Stimulated activated CD8-positive, alpha-beta memory T cell treated with anti-CD3 and anti-CD28 coated beads, Interleukin-4, amount 100 ng/mL, for 4 hours (primary cell): ENCODE measurements around the gene DYNLT4.

Source experiments
- DNase-seq, 2 donors: peaks; one replicate each; pipeline ENCODE4 v3.0.0-alpha.2; 2020; ENCODE audit warnings: low read depth in 2 of 2, low spot score in 1 of 2

The DYNLT4 gene

GRCh38 chr1:44790968-44791801 is 16.0 kb downstream of the DYNLT4 start:
- no peak for DNase-seq

DNA sequence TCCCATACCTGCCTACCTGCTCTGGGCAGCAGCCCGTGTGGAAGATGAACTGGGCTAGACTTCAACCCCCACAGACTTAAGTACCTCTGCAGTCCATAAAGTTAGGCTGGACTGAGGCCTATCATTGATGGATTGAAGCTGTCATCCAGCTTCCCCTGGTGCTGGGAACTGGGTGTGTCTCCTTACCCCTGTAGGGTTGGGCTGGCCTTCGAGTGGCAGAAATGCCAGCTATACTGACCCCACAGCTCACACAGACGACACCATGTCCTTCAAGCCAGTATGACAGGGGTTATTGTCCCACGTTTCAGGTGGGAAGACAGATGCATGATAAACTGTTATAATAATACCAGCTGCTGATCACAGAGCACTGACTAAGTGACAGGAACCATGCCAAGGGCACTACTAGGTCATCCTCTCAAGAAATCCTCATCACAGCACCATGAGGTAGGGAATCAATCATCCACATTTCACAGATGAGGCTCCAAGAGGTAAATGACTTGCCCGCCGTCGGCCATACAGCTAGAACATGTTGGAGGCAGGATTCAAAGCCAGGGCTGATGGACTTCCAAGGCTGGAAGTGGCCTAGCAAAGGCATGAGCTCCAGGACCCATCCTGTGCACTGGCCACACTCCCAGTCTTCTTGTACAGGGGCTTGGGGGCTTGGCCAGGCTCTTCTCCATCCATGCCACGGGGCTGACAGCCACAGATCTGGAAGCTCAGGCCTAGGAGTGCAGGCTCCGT is 18.9 kb downstream of the DYNLT4 start, which contains the start of gene BEST4:
TSS of gene BEST4 (minus strand) at position 51 of the 741 bp plus-strand sequence. CDS start 465 bp downstream, outside the sequence.
- DNase-seq: no peak

GRCh38 chr1:44787506-44787905 is 19.6 kb downstream of the DYNLT4 start:
- DNase-seq: no peak

DNA sequence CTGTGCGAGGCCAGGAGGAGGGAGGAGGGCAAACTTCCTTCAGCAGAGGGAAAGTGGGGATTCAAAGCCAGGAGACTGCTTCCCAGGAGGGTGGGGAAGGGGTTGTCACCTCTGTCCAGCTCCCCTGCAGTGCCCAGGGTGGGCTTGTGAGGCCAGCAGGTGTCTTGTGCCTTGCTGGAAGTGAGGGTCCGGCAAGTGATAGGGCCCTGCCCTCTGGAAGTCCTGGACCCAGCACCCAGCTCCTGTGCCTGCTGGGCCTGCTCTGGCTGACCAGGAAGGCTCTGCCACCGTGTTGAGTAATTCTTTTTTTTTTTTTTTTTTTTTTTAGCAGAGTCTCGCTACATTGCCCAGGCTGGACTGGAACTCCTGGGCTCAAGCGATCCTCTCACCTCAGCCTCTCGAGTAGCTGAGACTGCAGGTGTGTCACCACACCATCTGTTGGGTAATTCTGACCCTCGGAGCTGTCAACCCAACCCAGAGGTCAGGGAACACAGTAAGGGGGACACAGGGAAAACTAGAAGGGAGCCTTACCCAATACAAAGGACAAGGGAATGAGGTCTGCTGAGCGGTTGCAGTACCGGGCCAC is 20.2 kb downstream of the DYNLT4 start:
- no peak for DNase-seq

- DNase-seq: peak in 1 of 2 donors; percentile 59
These were observed 20.9 kb downstream of the DYNLT4 start for GRCh38 chr1:44786138-44786840.

DNA sequence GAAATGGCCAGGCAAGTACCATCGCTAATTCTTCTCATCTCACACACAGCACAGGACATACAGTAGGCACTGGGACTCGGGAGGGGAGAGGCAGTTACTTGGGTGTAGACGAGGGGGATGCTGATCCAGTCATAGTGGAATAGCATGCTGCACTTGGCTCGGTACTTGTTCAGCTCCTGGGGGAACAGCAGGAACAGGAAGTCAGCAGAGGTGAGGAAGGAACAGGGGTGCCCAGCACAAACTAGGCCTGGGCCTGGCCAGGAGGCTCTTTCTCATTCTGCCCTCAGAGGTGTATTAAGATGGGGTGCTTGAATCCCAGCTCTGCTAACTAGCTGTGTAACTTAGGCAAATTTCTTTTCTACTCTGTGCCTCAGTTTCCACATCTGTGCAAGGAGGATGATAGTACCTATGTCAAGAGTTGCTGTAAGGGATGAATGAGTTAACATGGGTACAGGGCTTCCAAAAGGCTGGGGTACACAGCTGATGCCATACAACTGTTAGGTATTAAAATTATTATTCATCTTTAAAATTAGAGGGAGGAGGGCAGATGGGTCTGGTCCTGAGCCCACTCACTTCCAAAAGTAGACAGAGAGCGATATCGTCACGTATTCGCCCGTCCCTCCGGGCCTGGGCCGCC is 21.5 kb downstream of the DYNLT4 start:
- DNase-seq: no peak

DNA sequence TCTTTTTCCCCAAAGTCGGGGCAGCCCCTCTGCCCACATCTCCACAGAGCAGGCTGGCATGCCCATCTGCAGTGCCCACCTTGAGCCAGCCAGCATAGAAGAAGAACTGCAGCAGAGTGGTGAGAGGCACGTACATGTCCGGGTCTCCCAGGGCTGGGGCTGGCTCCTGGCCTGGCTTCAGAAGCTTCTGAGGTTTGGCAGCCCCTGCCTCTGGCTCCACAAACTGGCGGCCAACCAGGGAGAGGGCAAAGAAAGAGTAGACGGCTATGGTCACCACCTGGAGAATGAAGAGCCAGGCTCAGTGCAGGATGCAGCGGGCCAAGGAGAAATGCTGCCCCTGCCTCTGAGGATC is 22.1 kb downstream of the DYNLT4 start:
- DNase-seq: no peak

- DNase-seq: no peak
These were observed 22.8 kb downstream of the DYNLT4 start for GRCh38 chr1:44784094-44785028.

GRCh38 chr1:44783697-44784093 is 23.5 kb downstream of the DYNLT4 start:
- DNase-seq: no peak

DNA sequence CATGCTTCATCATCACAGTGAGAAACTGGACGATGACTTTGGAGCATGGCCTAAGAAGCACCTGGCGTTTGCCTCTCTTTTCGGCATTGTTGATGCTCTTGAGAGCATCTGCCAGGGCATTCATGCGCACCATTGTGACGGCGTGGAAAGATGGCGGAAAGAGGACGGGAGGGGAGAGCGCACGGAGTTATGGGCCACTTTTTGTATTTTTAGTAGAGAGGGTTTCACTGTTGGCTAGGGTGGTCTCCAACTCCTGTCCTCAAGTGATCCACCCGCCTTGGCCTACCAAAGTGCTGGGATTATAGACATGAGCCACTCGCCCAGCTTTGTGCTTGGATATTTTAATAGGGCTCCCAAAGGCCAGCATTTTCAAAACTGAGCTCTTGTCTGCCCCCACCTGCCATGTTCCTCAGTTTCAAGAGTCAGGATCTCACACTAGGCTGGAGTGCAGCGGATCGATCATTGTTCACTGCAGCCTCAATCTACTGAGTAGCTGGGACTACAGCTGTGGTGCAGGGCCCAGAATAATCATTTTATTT is 26.5 kb downstream of the DYNLT4 start:
- DNase-seq: no peak

- no peak for DNase-seq
These were observed 28.2 kb downstream of the DYNLT4 start for GRCh38 chr1:44778705-44779576.

GRCh38 chr1:44777969-44778635 is 29.0 kb downstream of the DYNLT4 start:
- DNase-seq: no peak

DNA sequence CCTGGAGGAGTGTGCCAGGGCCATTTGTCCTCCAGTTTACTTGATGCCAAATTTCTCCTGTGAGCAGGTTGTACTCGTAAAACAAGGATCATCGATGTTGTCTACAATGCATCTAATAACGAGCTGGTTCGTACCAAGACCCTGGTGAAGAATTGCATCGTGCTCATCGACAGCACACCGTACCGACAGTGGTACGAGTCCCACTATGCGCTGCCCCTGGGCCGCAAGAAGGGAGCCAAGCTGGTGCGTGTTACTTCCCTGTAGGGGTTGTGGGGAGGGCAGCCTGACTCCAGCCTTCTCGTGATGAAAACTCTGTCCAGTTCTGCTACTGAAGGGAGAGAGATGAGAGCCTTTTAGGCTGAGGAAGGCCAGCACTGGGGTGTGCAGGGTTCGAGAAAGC is 29.6 kb downstream of the DYNLT4 start:
- no peak for DNase-seq

DNA sequence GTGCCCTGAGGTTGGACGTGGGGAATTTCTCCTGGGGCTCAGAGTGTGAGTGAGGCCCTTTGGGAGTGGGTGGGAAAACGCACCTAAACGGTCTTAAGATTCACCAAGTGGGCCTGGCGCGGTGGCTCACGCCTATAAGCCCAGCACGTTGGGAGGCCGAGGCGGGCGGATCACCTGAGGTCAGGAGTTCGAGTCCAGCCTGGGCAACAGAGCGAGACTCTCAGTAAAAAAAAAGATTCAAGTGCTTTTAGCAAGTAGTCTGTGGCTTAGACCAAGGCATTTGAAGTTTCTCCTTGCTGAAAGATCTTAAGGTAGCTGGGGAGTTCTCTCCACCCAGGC is 30.5 kb downstream of the DYNLT4 start:
- no peak for DNase-seq

- peak; percentile 30 to 41 for DNase-seq
These were observed 31.0 kb downstream of the DYNLT4 start for GRCh38 chr1:44775930-44776729.

GRCh38 chr1:44775078-44775929 is 31.8 kb downstream of the DYNLT4 start, which contains the start of gene RPS8:
TSS of gene RPS8 (plus strand) at chr1:44775540. CDS start at chr1:44775597, 57 bp downstream.
- peak; percentile 83 for DNase-seq
